GM23248 (cell line): ENCODE data around the gene PM20D1.

Experiments
- EZH2 ChIP-seq: fragments of 200-600 bp; sonication (generic); IDR thresholded peaks from 2 replicates; pipeline ENCODE4 v1.6.1; 2018; ENCODE audit warnings: antibody characterized with exemption, mild to moderate bottlenecking; ENCODE audit not compliant: insufficient read depth, poor library complexity, severe bottlenecking
- EZH2phosphoT487 ChIP-seq: fragments of 200-600 bp; sonication (generic); IDR thresholded peaks from 2 replicates; pipeline ENCODE4 v1.6.1; 2018; ENCODE audit warnings: antibody characterized with exemption, moderate library complexity, mild to moderate bottlenecking, low read depth; ENCODE audit not compliant: insufficient read depth

GRCh38 chr1:205800981-205801703 is 48.8 kb downstream of the PM20D1 start:
- no peak for TF ChIP-seq EZH2
- TF ChIP-seq EZH2phosphoT487: no peak
